Stimulated activated naive CD8-positive, alpha-beta T cell treated with anti-CD3 and anti-CD28 coated beads, Interleukin-15, Interleukin-2, amounts not matched to agents 100 ng/mL and 50 ng/mL, for 24 hours (primary cell): ENCODE results near the gene ADGRF5.

Experiments
- H3K27ac Mint-ChIP-seq: one replicate; pipeline ENCODE4 v1.8.0; 2021; ENCODE audit warnings: mild to moderate bottlenecking, mixed read lengths
- H3K27me3 Mint-ChIP-seq: one replicate; pipeline ENCODE4 v1.8.0; 2021; ENCODE audit warnings: mixed read lengths
- H3K36me3 Mint-ChIP-seq: one replicate; pipeline ENCODE4 v1.8.0; 2021; ENCODE audit warnings: low read depth, mixed read lengths
- H3K4me1 Mint-ChIP-seq: one replicate; pipeline ENCODE4 v1.8.0; 2021; ENCODE audit warnings: low read depth, mixed read lengths
- H3K4me3 Mint-ChIP-seq: one replicate; pipeline ENCODE4 v1.8.0; 2021; ENCODE audit warnings: mild to moderate bottlenecking, mixed read lengths
- H3K9me3 Mint-ChIP-seq: one replicate; pipeline ENCODE4 v1.8.0; 2021; ENCODE audit warnings: mixed read lengths

ADGRF5 gene

DNA sequence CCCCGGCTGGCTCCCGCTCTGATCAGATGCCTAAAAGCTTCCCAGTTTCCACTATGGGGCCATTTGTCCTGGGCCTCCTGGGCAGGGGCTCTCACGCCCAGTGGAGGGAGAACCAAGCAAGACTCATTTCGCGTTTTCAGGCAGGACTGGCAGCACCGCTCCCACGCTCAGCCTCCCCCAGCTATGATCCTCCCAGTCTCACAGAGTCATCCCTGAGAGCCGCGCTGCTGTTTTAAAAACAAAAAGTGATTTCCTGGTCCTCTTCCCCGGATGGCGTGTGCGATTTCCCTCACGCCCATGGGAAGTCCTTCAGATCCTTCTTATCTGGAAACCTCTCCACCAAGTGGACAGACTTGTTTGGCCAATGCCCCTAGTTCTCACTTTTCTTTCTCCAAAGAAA lies at the start of gene ADGRF5:
TSS of gene ADGRF5 (minus strand) at position 208 of the 400 bp plus-strand sequence. CDS start 15,176 bp downstream, outside the sequence.
- no peak within 1 kb of the TSS for H3K27ac Mint-ChIP-seq
- no peaks in the 10 kb centered on the region for H3K9me3 Mint-ChIP-seq
- no peak within 1 kb of the TSS for H3K4me3 Mint-ChIP-seq
- no peaks in the 10 kb centered on the region for H3K36me3 Mint-ChIP-seq
- H3K4me1 Mint-ChIP-seq: no peaks in the 10 kb centered on the region
- H3K27me3 Mint-ChIP-seq: peaks cover 3% of the 10 kb centered on the region

DNA sequence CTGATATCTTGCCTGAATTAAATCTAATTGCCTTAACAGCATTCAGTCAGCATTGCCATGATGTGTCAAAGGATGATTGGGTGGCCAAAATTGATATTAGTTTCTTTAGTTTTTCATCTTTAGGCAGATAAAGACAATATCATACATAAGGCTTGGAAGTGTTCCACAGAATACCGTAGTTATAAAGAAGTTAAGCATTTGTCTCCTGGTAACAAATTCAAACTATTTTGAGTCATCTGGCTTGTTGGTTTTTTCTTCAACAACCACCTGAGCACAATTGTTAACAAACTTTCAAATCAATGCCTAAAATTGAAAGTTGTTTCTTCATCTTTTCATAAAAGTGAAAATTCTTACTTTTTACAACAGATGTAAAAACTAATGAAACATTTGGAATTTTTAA lies 47.5 kb upstream of the ADGRF5 start:
- H3K9me3 Mint-ChIP-seq: no peaks in the 10 kb centered on the region
- no peak overlapping the region for H3K4me3 Mint-ChIP-seq
- H3K4me1 Mint-ChIP-seq: no peaks in the 10 kb centered on the region
- no peak overlapping the region for H3K27ac Mint-ChIP-seq
- H3K36me3 Mint-ChIP-seq: no peaks in the 10 kb centered on the region
- H3K27me3 Mint-ChIP-seq: peaks cover 17% of the 10 kb centered on the region

GRCh38 chr6:46967826-46968349 lies 46.1 kb upstream of the ADGRF5 start:
- Mint-ChIP-seq H3K9me3 (no peaks in the 10 kb centered on the region), H3K4me3 (no peak overlapping the region), H3K4me1 (no peaks in the 10 kb centered on the region), H3K36me3 (no peaks in the 10 kb centered on the region), H3K27ac (no peak overlapping the region), H3K27me3 (peaks cover 8% of the 10 kb centered on the region)

GRCh38 chr6:46964716-46965519 lies 43.2 kb upstream of the ADGRF5 start:
- Mint-ChIP-seq H3K4me1 (no peaks in the 10 kb centered on the region), H3K27me3 (no peaks in the 10 kb centered on the region), H3K9me3 (no peaks in the 10 kb centered on the region), H3K4me3 (no peak overlapping the region), H3K27ac (no peak overlapping the region), H3K36me3 (no peaks in the 10 kb centered on the region)

DNA sequence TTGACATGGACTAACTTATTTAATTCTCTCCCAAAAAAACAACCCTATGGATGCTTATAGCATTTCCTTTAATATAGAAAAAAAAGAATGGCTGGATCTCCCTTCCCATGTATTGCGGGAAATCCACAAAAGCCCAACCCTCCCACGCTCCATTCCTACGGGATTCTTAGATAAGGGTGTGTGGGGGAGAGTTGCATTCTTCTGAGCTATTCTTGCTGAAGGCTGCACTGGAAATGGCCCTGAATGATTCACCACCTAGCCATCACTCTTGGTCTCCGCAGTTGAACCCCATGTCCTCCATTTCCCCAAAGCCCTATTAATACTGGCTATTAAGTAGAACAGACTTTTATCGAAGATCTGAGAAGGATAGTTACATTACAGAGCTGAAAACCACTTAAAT lies 41.9 kb upstream of the ADGRF5 start:
- no peaks in the 10 kb centered on the region for H3K9me3 Mint-ChIP-seq
- H3K4me3 Mint-ChIP-seq: no peak overlapping the region
- no peaks in the 10 kb centered on the region for H3K4me1 Mint-ChIP-seq
- H3K27ac Mint-ChIP-seq: no peak overlapping the region
- H3K36me3 Mint-ChIP-seq: no peaks in the 10 kb centered on the region
- H3K27me3 Mint-ChIP-seq: no peaks in the 10 kb centered on the region

DNA sequence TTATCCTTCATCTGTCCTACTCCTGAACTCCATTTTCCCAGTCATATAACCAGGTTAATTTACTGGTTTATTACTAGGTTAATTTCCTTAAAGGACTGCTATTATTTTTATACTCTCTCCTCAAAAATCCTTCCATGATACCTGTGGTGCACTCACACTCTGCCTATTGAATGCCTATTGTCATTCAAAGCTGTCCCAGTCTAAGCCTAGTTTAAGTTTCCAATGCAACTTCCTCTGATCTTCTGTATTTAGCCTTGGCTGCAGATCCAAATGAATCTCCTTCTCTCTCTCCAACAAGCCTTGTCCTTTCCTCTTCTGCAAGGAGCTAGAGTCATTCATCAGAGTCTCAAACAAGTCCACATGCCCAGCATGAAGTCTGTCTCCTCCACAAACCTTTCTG lies 41.3 kb upstream of the ADGRF5 start:
- H3K36me3 Mint-ChIP-seq: no peaks in the 10 kb centered on the region
- no peak overlapping the region for H3K27ac Mint-ChIP-seq
- H3K9me3 Mint-ChIP-seq: no peaks in the 10 kb centered on the region

DNA sequence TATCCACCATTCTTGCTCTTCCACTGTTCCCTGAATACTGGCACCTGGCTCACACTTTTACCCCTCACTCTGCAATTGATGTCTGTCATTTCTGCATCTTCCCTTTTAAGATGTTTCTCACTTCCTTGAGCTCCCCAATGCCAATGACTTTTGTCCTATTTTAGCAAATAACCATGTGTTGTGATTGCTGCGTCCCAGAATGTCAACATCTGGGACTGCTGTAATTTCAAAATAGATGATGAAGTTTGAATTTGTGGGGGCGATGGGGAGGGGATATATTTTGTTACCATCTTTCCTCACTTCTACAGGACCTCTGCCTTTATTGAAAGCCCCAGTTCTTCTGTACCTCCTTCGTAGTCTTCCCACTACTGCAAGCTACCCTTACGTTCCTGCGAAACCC lies 40.0 kb upstream of the ADGRF5 start:
- H3K27ac Mint-ChIP-seq: no peak overlapping the region
- H3K27me3 Mint-ChIP-seq: no peaks in the 10 kb centered on the region
- H3K9me3 Mint-ChIP-seq: no peaks in the 10 kb centered on the region
- H3K4me1 Mint-ChIP-seq: no peaks in the 10 kb centered on the region
- no peak overlapping the region for H3K4me3 Mint-ChIP-seq
- no peaks in the 10 kb centered on the region for H3K36me3 Mint-ChIP-seq

More for the DNA sequence above, 41.3 kb upstream of the ADGRF5 start:
- Mint-ChIP-seq H3K27me3 (no peaks in the 10 kb centered on the region), H3K4me1 (no peaks in the 10 kb centered on the region), H3K4me3 (no peak overlapping the region)

GRCh38 chr6:46961232-46961631 lies 39.5 kb upstream of the ADGRF5 start:
- Mint-ChIP-seq H3K27me3 (no peaks in the 10 kb centered on the region), H3K27ac (no peak overlapping the region), H3K4me3 (no peak overlapping the region), H3K9me3 (no peaks in the 10 kb centered on the region), H3K36me3 (no peaks in the 10 kb centered on the region), H3K4me1 (no peaks in the 10 kb centered on the region)

DNA sequence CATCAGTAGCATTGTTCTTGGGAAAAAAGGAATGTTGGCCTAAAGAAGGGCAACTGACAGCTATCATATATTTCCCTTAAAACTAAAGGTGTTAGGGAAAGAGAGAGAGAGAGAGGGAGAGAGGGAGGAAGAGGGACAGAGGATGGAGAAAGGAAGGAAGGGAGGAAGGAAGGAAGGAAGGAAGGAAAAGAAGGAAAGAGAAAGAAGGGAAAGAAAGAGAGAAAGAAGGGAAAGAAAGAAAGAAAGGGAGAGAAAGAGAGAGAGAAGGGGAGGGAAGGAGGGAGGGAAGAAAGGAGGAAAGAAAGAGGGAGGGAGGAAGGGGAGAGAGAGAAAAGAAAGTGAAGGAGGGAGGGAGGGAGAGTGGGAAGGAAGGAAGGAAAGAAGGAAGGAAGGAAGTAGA lies 37.7 kb upstream of the ADGRF5 start:
- Mint-ChIP-seq H3K36me3 (no peaks in the 10 kb centered on the region), H3K4me3 (no peak overlapping the region), H3K27me3 (peaks cover 4% of the 10 kb centered on the region), H3K9me3 (no peaks in the 10 kb centered on the region), H3K27ac (no peak overlapping the region), H3K4me1 (no peaks in the 10 kb centered on the region)

- no peaks in the 10 kb centered on the region for H3K4me1 Mint-ChIP-seq
- no peak overlapping the region for H3K27ac Mint-ChIP-seq
- H3K36me3 Mint-ChIP-seq: no peaks in the 10 kb centered on the region
- H3K27me3 Mint-ChIP-seq: peaks cover 4% of the 10 kb centered on the region
- H3K4me3 Mint-ChIP-seq: no peak overlapping the region
- no peaks in the 10 kb centered on the region for H3K9me3 Mint-ChIP-seq
These were observed 34.7 kb upstream of the ADGRF5 start for GRCh38 chr6:46956409-46956808.

DNA sequence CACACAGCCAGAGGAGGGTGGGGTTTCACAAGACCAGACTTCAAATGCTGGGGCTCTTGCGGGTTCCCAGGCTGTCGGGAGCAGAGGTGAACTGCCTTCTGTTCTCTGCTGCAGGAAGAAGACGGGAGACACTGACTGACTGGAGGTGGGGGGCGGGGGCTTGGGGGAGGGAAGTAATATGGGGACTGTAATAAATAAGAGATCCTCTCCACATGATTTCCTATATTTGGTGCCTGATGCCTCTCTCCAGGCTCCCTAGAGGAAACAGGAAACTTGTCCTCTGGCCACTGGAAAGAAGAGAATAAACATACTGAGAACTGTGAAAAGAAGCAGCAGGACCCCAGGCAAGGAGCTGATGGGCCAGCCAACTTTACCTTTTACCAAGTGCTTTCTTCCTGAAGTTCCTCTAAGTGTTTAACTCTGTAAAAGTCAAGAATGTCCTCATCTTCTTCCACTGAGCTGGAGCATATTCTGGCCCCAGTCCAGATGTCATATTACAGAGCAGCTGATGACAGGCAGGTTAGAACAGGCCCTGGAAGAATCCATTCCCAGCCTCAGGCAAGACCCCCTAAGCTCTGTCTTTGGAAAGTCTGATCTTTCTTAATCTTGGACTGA lies 33.2 kb upstream of the ADGRF5 start:
- no peak overlapping the region for H3K4me3 Mint-ChIP-seq
- peaks cover 4% of the 10 kb centered on the region for H3K27me3 Mint-ChIP-seq
- no peaks in the 10 kb centered on the region for H3K4me1 Mint-ChIP-seq
- H3K9me3 Mint-ChIP-seq: no peaks in the 10 kb centered on the region
- no peaks in the 10 kb centered on the region for H3K36me3 Mint-ChIP-seq
- H3K27ac Mint-ChIP-seq: no peak overlapping the region

DNA sequence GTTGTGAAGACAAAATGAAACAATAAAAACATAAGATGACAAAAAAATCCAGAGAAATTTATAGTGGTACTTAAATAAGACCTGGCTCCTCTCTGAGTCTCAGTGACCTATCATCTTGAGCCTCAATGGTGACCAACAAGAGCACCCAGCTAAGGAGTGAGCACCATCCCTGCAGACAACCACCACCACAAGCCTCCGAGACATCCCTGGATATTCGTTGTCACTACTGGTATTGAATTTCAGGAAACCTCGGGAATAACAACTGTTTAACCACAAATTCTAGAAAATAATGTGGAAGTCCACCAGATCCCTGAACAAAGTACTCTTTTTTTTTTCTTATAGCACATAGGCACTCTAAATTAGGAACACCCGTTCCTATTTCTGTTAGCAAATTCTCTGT lies 32.2 kb upstream of the ADGRF5 start:
- H3K36me3 Mint-ChIP-seq: no peaks in the 10 kb centered on the region
- no peak overlapping the region for H3K27ac Mint-ChIP-seq
- H3K4me3 Mint-ChIP-seq: no peak overlapping the region
- H3K4me1 Mint-ChIP-seq: no peaks in the 10 kb centered on the region
- peaks cover 4% of the 10 kb centered on the region for H3K27me3 Mint-ChIP-seq
- no peaks in the 10 kb centered on the region for H3K9me3 Mint-ChIP-seq

GRCh38 chr6:46949632-46950280 lies 28.0 kb upstream of the ADGRF5 start:
- no peaks in the 10 kb centered on the region for H3K36me3 Mint-ChIP-seq
- no peak overlapping the region for H3K4me3 Mint-ChIP-seq
- peaks cover 4% of the 10 kb centered on the region for H3K27me3 Mint-ChIP-seq
- H3K27ac Mint-ChIP-seq: no peak overlapping the region
- H3K9me3 Mint-ChIP-seq: no peaks in the 10 kb centered on the region
- H3K4me1 Mint-ChIP-seq: no peaks in the 10 kb centered on the region

DNA sequence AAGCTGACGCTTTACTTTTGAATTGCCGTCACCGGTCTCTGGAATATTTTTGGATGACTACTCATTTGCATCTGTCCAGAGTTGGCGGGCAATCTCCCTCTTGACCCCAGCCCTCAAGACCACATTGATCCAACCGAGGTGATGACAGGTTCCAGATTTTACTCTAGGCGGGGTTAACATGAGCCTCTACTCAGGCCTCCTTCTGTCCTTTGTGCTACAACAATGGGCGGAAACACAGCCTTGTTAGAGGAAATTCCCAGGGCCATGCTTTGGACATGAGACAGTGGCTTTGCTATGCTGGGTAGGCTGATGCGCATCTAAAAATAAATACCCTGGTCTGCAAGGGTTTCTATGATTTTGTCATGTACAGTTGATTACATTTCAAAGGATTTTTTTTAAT lies 27.0 kb upstream of the ADGRF5 start:
- Mint-ChIP-seq H3K36me3 (no peaks in the 10 kb centered on the region), H3K9me3 (no peaks in the 10 kb centered on the region), H3K4me1 (no peaks in the 10 kb centered on the region), H3K27ac (no peak overlapping the region), H3K27me3 (peaks cover 4% of the 10 kb centered on the region), H3K4me3 (no peak overlapping the region)

- H3K36me3 Mint-ChIP-seq: no peaks in the 10 kb centered on the region
- no peaks in the 10 kb centered on the region for H3K4me1 Mint-ChIP-seq
- H3K9me3 Mint-ChIP-seq: no peaks in the 10 kb centered on the region
- H3K27me3 Mint-ChIP-seq: peaks cover 4% of the 10 kb centered on the region
- no peak overlapping the region for H3K27ac Mint-ChIP-seq
- H3K4me3 Mint-ChIP-seq: no peak overlapping the region
These were observed 25.8 kb upstream of the ADGRF5 start for GRCh38 chr6:46947497-46947896.
